IPS DF 19.7 (cell line): Measurements from ENCODE around the gene CRACR2B.

Experiments
- DNase-seq: peaks from one replicate; pipeline ENCODE4 v3.0.0-alpha.2; 2013; ENCODE audit warnings: low read depth, low spot score

Gene CRACR2B

DNA sequence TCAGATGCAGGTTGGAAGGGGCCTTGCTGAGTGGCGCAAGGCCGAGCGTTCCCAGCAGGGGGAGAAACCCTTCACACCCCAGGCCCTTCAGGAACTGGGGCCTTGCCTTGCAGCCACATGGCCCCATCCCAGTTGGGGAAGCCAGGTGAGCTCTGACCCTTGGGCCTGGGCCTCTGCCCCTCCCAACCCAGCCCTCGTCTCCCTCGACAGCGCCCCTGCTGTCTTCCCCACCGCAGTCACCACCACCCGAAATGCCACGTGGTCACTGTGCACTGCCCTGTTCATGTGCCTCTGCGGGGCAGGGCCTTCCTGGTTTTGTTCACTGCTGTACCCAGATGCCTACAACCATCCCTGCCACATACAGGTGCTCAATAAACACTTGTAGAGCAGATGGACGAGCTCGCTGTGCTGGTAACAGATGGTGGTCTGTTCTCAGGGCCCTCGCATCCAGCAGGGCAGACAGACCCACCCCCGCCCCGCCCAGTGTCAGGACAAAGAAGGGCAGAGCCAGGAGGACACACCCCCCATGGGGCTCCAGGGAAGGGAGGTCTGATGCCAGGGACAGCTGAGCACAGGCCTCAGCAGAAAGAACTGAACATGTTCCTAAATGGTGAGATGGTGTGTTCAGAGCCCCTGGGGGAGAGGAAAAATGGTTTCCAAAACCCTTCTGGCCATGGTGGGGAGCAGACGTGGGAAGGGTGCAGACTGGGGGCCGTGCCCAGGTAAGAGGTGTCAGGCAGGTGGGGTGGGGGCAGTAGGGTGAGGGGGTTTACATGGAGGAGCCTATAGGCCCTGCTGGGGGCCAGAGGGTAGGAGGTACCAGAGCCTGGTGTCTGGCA lies 10.9 kb downstream of the CRACR2B start:
- DNase-seq, result no peak

DNA sequence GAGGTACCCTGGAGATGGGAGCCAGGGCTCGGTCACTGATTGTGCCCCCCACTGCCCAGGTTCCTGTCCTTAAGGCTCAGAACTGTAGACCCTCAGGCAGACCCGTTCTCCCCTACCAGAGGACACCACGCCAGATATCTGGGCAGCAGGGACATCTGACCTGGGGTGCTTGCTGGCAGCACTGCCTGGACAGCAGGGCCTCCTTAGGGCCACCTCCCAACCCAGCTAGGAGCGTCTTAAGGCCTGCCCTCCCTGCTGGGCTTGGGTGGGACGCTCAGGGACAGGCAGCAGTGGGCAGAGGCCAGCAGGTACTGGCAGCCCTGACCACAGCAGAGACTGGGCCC lies 11.5 kb downstream of the CRACR2B start:
- DNase-seq, result no peak

DNA sequence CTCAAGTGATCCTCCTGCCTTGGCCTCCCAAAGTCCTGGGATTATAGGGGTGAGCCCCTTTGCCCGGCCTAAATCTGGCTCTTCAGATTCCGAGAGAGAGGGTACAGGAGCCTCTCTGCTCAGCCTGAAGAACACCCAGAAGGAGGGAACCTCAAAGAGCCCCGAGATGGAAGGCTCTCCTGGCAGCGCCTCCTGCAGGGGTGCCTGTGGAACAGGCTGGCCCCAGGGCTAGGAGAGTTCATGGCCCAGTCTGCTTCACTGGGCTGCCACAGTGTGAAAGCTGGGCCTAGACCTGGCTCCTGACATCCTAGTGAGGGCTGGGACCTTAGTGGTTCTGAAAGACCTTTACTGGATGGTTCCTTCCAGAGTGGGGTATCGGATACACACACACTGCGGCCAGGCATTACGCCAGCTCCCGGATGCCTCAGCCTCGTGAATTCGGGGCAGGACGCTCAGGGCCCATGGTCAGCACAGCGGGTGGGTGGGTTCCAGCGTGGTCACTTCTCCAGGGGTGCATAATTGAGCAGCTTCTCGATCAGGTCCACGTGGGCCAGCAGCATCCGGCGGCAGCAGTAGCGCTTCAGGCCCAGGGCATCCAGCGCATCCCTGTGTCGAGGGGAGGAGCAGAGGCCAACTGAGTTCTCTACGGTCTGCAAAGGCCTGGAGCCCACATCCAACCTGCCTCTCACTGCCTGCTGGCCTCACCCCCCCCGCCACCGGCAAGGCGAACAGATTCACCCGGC lies 12.3 kb downstream of the CRACR2B start:
- DNase-seq, result no peak

DNA sequence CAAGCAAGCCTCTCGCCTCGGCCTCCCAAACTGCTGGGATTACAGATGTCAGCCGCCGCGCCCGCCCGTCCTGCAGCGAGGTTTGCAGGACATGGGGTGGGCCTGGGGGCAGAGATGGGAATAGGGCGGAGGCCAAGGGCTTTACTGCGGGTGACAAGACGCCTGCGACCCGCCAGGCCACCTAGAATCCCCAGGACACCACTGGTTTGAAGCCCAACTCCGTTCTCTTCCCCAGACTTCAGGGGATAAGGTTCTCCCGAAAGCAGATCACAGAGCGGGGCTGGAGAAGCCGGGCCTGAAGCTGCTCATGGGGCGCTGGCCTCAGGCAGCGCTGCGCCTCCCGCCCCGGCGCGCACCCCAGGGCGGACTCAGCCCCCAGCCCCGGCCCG lies 14.3 kb downstream of the CRACR2B start:
- no peak for DNase-seq

DNA sequence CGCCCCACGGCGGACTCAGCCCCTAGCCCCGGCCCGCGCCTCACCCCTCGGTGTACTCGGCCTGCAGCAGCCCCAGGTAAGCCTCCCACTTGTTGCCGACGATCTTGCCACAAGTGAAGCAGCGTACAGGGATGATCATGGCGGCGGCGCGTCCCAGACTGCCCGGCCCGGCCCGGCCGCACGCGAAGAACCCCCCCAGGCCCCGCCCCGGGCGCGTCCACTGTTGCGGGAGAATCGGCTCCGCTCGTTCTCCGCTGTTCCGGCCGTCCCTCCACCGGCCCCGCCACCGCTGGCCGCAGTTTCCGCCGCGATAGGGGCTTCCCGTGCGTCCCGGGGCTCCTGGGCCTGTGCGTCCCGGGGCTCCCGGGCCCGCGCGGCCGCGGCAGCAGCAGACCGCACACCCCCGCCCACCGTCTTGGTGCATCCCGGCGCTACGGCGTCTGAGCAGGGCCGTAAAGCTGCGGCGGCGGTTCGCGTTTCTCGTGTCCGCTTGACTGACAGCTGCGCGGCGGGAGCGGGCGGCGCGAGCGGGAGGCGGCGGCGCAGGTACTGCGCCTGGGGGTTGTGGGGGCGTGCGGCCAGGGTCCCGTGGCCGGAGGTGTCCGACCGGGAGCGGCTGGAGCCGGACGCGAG lies 14.8 kb downstream of the CRACR2B start, which contains the start of the genes POLR2L and TSPAN4:
Gene POLR2L (minus strand): TSS at position 160 of the 633 bp plus-strand sequence. CDS start 21 bp downstream, at position 139.
Gene TSPAN4 (plus strand): TSS at position 483 of the 633 bp plus-strand sequence. CDS start 7,453 bp downstream, outside the sequence.
- DNase-seq, result no peak

DNA sequence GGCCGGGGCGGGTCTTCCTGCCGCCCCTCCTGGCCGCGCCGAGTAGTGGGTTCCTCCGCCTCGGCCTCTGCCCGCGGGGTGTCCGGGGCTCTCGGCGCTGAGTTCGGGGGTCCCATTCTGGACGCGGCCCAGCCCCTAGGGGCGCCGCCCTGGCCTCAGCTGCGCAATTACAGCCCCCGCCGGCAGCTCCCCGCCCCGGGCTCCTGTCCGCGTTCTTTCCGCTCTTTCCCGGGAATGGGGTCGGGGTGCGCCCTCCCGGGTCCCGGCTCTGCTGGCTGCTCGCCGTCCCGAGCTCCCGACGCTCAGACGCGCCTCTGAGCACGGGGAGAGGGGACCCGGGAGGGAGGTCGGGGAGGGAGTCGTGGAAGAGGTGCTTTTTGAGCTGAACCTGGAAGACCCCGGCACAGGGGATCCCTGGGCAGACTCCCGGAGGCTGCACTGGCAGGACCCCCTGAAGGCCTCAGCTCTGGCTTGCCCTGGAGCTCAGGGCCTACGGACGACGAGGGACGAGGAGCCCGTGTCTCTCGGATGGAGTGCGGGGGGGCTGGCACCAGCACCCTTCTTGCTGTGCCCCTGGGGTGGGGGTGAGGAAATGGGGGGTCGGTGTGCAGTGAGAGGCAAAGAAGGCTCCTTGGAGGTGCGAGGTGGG lies 15.5 kb downstream of the CRACR2B start:
- DNase-seq, result no peak

DNA sequence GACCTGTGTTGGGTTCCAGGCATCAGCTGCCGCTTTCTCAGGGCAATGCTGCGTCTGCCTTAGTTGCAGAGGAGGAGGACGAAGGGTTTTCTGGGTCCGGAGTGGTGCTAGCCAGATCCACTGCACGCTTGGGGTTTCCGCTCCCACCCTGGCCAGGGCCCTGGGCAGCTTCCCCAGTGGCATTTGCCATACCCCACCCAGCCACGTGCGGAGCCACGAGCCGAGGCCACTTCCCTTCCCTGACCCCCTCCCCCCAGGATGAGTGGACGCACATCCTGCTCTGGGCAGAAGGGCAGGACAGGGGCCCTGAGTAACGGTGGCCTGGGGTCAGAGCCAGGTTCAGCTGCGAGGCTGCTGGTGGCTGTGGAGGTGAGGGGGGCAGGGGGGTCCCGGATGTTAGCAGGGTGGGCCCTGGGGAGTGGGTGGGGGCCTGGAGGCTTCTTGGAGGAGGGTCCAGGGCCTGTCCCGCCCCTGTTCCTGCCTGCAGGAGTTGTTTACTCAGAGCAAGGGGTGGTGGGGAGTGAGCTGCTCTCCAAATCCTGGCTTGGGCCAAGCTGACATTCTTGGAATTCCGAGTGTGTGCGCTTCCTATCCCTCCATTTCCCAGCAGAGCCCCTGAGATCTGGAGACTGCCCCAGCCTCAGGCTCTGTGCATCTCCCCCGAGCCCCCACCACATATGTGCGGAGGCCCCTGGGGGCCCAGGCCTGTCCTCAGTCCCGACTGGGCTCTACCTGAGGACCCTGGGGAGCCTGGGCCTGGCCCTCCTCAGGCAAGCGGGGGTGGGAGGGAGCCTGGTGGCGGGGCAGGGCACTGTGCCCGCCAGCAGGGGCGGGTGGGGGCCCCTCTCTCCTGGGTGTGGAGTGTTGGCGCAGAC lies 16.3 kb downstream of the CRACR2B start:
- peak; percentile 95 for DNase-seq

DNA sequence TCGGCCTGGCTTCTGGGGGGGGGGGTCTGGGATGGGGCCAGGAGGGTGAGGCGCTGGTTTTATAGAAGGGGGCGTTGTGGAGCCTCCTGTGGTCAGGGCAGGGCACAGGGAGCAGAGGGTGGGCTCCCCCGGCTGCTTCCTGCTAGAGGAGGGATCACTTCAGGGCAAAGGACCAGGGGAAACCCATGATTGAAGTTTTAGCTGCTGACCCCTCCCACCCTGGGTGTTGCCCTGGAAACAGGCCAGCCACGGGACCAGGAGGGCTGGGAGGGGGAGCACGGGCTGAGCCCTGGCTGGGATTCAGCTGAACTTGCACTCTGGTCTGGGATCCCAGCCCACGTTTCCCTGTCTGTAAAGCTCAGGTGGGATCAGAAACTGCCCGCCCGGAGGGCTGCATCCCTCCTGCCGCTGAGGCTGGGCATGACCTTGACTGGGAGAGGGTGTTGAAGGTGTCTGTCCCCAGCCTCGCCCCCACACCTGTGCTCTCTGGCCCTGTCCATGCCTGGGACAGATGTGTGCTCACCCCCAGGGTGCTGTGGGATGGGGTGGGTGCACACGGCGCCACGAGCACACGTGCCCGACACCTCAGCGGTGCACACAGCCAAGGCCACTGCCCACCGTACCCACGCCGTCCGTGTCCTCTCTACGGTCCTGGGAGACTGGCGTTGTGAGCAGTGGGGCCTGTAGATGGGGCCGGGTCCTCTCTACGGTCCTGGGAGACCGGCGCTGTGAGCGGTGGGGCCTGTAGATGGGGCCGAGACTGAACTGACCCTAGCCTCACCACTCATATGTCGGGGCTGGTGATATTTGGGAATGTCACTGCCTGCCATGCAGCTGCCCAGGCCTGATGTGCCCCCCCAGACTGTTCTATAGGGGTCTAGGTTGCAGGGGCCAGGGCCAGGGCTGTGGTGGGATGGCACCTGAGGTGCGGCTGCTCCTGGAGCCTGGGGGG lies 17.2 kb downstream of the CRACR2B start:
- no peak for DNase-seq

DNA sequence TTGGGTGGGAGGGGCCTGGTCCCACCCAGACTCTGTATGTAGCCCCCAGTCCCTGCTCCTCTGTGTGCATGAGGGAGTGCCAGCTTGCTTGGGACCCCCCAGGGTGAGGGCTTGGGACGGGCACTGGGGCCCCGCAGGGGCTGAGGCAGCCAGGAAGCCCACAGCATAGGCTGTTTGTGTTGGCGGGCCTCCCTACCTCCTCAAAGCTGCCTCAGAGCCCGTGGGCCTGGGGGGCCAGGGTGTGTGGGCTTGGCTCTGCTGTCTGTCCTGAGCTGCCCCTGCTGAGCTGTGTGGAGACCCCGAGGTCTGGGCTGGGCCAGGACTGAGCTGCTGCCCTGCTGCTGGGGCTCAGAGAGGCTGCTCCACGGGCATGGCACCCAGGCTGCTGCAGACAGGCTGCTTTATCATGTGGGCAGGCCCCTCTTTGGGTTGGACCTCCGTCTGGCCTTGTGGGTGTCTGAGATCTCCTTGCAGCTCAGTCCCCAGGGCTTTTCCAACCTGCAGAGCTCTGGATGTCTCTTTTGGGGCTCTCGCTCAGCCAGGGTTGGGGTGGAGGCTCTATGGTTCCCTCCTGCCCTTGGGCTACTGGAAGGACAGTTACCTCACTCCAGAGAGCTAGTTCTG lies 18.3 kb downstream of the CRACR2B start:
- no peak for DNase-seq

DNA sequence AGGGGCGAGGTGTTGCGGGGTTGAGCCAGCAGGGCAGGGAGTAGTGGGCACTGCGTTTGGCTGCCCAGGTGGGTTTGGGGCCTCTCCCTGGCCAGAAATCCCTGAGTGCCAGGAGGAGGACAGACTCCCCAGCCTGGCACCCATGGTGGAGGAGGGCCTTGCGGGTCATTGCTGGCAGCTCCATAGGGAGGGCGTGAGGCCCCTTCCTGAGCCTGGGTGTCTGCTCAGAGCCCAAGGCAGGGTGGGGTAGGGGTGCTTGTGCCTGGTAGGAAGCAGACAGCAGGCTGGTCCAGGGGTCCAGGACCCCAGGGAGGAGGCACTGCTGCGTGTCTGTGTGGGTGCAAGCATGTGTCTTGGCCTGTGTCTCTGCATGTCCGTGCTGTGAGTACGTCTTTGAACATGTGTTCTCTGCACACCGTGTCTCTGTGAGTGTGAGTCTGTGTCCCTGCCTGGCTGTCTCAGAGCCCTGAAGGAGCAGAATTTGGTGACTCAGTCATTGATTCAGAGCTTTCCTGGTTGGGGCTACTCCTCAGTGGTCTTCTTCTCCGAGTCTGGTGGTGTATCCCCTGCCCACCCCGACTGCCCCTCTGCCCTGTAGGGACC lies 18.9 kb downstream of the CRACR2B start:
- no peak for DNase-seq

DNA sequence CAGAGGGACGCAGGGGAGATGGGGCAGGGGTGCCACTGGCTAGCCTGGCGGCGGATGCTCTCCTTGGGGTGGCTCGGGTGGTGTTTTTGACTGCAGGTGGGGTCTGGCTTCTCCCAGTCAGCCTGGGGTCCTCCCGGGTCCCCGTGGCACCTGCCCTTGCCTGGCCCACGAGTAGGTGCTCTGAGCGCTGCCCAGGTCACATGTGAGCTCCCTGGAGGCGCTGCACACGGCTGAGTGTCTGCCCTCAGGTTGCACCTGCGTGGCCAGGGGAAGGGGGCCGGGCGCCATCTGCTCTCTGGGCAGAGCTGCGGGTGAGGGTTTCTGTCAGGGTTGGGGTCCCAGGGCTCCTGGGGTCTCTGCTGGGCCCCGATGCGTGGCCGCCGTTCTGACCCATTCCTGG lies 20.2 kb downstream of the CRACR2B start:
- no peak for DNase-seq

DNA sequence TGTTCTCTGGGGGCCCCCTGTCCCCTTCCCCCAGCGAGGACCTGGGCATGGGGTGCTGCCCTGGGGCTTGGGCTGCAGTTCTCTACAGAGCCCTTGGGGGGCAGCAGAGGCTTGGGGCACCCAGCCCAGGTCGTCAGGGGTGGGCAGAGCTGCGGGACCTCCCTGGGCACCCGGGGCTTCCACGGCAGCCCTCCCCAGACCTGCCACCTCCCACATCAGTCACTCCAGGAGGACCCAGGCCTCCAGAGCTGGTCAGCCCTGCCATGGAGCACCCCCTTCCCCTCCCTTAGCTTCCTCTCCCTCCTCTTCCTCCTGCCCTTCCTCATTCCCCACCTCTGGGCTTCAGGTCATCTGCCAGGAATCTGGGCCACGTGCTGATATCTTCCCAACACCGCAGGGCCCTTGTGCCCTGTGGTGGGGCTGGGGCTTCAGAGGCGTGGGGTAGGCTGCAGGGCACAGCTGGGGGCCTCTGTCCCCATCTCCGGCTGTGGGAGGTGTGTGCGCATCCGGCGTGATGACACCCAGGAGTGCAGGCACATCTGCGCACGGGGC lies 20.7 kb downstream of the CRACR2B start:
- no peak for DNase-seq

DNA sequence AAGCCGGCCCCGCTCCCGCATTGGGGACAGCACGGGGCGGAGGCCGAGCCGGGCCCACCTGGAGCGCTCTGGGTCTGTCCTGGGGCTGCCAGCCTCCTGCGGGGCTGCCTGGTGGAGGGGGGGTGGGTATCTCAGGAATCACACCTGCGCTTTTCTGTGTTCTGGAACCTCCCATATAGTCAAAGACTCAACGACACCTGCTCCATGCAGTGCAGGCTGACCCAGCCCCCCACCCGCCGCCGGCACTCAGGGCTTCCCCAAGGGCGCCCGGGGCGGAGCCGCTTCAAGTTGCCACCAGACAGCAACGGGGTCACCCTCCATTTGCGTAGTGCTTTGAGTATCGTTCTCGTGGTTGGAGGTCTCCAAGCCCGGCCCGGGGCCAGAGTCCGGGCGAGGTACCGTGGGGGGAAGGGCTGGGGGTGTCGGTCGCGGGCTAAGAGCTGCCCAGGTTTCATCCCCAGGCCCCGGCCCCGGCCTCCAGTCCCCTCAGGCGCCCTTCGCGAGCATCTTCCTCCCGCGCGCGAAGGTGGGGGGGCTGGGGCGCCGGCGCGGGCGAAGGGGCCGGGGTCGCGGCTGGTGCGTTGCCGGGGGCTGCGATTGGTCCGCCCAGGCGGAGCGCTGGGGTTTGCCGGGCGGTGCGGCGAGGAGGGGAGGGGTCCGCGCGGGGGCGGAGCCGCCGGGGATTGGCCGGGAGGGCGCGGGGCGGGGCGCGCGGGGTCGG lies 21.5 kb downstream of the CRACR2B start:
- DNase-seq, result no peak

DNA sequence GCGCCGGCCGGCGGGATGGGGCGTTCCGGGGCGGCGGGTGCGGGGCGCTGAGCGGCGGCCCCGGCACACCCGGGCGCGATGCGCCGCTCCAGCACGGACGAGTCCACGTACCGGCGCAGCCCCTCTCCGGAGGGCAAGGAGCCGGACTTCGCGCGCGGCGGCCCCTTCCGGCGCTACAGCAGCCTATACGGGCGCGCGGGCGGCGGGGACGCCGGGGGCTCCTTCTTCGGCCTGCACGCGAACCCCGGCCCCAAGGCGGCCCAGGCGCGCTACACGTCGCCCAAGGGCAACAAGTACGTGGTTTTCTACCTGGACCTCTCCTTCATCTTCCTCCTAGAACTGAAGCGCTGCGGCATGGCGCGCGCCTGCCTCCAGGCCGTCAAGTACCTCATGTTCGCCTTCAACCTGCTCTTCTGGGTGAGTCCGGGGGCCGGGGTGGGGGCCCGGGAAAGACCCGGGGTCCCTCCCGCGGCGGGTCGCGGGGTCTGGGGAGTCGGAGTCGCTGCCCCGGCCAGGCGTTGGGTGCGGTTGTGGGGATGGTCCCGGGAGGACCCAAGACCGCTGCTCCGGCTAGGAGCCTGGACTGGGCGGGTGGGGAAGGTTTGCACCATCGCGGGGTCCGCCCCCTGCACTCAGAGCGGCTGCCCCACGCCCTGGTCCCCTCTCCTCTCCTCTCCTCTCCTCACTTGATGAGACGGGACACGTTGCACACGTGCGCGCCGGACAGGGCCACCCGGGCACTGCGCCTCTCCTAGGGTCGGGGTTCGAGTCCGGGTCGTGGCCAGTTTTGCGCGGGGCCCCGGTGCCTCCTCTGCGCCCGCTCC lies 22.4 kb downstream of the CRACR2B start:
- DNase-seq, result no peak

DNA sequence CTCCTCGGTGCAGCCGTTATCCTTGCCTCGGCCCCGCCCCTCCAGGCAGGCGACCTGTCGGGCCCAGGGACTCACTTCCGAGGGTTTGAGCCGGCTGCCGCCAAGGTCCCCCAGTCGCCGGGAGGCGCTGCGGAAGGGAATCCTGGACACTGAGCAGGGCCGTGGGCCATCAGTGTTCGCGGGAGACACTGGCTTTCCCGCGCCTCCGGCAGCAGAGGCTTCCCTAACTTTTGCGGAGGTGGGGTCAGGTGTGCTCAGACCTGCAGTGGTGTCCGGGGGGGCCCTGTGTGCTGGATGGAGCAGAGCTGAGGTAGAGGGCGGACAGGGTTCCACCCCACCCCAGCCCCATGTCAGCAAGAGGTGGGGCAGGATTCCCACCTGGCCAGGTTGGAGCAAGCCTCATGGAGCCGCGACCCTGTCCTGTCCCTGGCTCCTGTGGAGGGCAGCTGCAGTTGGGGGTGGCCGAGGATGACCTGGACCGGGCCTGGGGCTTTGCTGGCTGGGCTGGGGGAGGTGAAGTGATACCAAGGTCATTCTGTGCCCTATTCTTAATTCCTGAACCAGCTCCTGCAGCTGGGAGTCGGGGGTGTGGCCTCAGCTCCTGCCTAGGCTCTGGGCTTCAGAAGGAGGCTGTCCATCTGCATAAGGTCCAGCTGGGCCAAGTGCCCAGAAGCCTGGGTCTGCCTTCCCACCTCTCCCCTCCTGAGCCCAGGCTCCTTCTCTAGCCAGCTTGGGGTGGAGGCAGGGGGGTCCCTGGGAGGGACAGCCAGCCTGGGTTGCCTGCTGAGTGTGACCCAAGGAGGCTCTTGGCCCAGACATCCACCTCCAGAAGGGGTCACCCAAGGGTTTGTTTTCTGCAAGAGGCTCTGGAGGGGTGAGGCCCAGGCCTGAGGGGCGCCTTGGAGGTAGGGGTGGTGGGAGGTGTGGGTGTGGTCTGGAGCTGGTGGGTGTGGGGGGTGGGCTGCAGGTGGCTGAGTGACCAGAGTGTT lies 23.4 kb downstream of the CRACR2B start:
- no peak for DNase-seq

DNA sequence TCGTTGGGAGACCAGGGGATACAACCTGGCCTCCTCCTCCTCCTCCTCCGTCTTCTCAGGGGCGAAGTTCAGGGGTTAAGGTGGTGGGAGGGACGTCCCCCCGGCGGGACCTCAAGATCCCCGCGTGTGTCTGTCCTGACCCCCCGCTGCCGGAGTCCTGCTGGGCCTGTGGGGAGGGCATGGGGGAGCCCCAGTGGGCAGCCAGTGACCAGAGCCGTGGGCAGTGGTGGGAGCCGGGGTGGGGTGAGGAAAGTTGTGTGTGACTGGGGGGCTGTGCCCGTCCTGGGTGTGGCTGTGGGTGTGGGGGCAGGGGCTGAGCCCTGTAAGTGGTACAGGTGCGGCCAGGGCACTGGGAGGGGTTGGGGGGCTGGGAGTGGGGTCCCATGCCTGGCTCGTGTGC lies 25.0 kb downstream of the CRACR2B start:
- DNase-seq, result no peak
